Lower lobe of right lung (tissue), 2 donors: ENCODE data around the gene ZFAND3. TPM values are rescaled to one million over a fixed set of nuclear protein-coding genes. Genes with fewer than 3 reads are reported as not detected.

ENCODE experiments used
- ATAC-seq, 2 donors: fragments of 200-7000 bp; cut with Tn5 transposase; one replicate each; pipeline ENCODE4 v1.9.1; 2020 to 2022; ENCODE audit warnings: mild to moderate bottlenecking in 2 of 2, moderate library complexity in 2 of 2
- DNase-seq: peaks from one replicate; pipeline ENCODE4 v3.0.0-alpha.2; 2020
- H3K27ac ChIP-seq: fragments of 200-600 bp; one replicate; pipeline ENCODE4 v1.8.0; 2022
- H3K27me3 ChIP-seq: fragments of 200-600 bp; one replicate; pipeline ENCODE4 v1.8.0; 2022; ENCODE audit warnings: low read depth
- H3K36me3 ChIP-seq: fragments of 200-600 bp; one replicate; pipeline ENCODE4 v1.8.0; 2022; ENCODE audit warnings: mild to moderate bottlenecking
- H3K4me1 ChIP-seq: fragments of 200-600 bp; one replicate; pipeline ENCODE4 v1.8.0; 2022
- H3K4me3 ChIP-seq: fragments of 200-600 bp; one replicate; pipeline ENCODE4 v1.8.0; 2022; ENCODE audit warnings: mild to moderate bottlenecking
- H3K9me3 ChIP-seq: fragments of 200-600 bp; one replicate; pipeline ENCODE4 v1.8.0; 2022
- CTCF ChIP-seq: fragments of 200-600 bp; IDR thresholded peaks from one replicate; pipeline ENCODE4 v1.8.0; 2022; ENCODE audit warnings: antibody characterized with exemption, mild to moderate bottlenecking
- intact Hi-C: fragments of 100-400 bp; cut with DNase I; formaldehyde crosslinking; loops from one replicate; pipeline ENCODE4 v1.11.0; 2022
- total RNA-seq: library from RNA; stranded (reverse); fragmentation: NEBNext Ultra II Directional; extraction: Animal tissue kit (Norgen Biotek cat#: 25700); gene quantifications from one replicate; pipeline ENCODE4 v1.2.1, GENCODE V29; 2021
- donor health status: DM: no; HTN: yes; CAD: no; lungs with severe emphysema.

The ZFAND3 gene
- total RNA-seq, 1 donor from 2014 or later = 83.3 TPM

GRCh38 chr6:37861452-37861851 lies 41.9 kb downstream of the ZFAND3 start:
- DNase-seq (no peak), ATAC-seq (no peak)
- Histone ChIP-seq H3K4me1 (peaks cover 27% of the 10 kb centered on the region), H3K9me3 (no peaks in the 10 kb centered on the region), H3K27me3 (no peaks in the 10 kb centered on the region), H3K27ac (no peak overlapping the region), H3K4me3 (no peak overlapping the region), H3K36me3 (no peaks in the 10 kb centered on the region)
- no peak for TF ChIP-seq CTCF
- intact Hi-C loops = no loop called here

GRCh38 chr6:37862430-37862829 lies 42.9 kb downstream of the ZFAND3 start:
- Histone ChIP-seq H3K4me3 (no peak overlapping the region), H3K36me3 (no peaks in the 10 kb centered on the region), H3K27me3 (no peaks in the 10 kb centered on the region), H3K4me1 (peaks cover 34% of the 10 kb centered on the region), H3K9me3 (no peaks in the 10 kb centered on the region), H3K27ac (no peak overlapping the region)
- intact Hi-C loops = no loop called here
- TF ChIP-seq CTCF = no peak
- DNase-seq = no peak
- ATAC-seq = no peak

- Histone ChIP-seq H3K4me3 (no peak overlapping the region), H3K36me3 (no peaks in the 10 kb centered on the region), H3K27me3 (no peaks in the 10 kb centered on the region), H3K9me3 (no peaks in the 10 kb centered on the region), H3K27ac (no peak overlapping the region), H3K4me1 (peaks cover 34% of the 10 kb centered on the region)
- DNase-seq = no peak
- intact Hi-C loops = no loop called here
- TF ChIP-seq CTCF = no peak
- no peak for ATAC-seq
Observed at GRCh38 chr6:37862992-37863391, 43.5 kb downstream of the ZFAND3 start.

GRCh38 chr6:37864250-37864649 lies 44.7 kb downstream of the ZFAND3 start:
- peaks cover 39% of the 10 kb centered on the region for H3K4me1 ChIP-seq

GRCh38 chr6:37865504-37865903 lies 46.0 kb downstream of the ZFAND3 start:
- Histone ChIP-seq H3K36me3 (no peaks in the 10 kb centered on the region), H3K9me3 (no peaks in the 10 kb centered on the region), H3K4me3 (no peak overlapping the region), H3K4me1 (peaks cover 38% of the 10 kb centered on the region), H3K27me3 (no peaks in the 10 kb centered on the region), H3K27ac (no peak overlapping the region)
- DNase-seq (no peak), ATAC-seq (no peak)
- intact Hi-C loops = no loop called here
- no peak for TF ChIP-seq CTCF

More at GRCh38 chr6:37864250-37864649, 44.7 kb downstream of the ZFAND3 start:
- Histone ChIP-seq H3K4me3 (no peak overlapping the region), H3K27ac (no peak overlapping the region), H3K27me3 (no peaks in the 10 kb centered on the region), H3K36me3 (no peaks in the 10 kb centered on the region), H3K9me3 (no peaks in the 10 kb centered on the region)
- ATAC-seq (no peak), DNase-seq (no peak)
- intact Hi-C loops = no loop called here
- TF ChIP-seq CTCF = no peak
